HCT116 (cell line): ENCODE results near the gene CRB1. TPM values are rescaled to one million over a fixed set of nuclear protein-coding genes. Genes with fewer than 3 reads are reported as not detected.

Experiments used
- ATAC-seq: fragments of 200-7000 bp; cut with Tn5 transposase; 2 replicates; pipeline ENCODE4 v1.9.1; 2020; ENCODE audit warnings: mild to moderate bottlenecking, moderate library complexity
- BruUV-seq: library from RNA; stranded (reverse); fragments of 400-500 nt; replicated peaks from 2 replicates; lab custom pipeline; 2021; lab: Mats Ljungman, UMichigan
- CTCF ChIA-PET: fragments of 300-600 bp; sonication (Branson Sonifier 250); formaldehyde crosslinking; loops from one replicate; lab custom pipeline; 2021; ENCODE audit warnings: antibody characterized with exemption; lab: Charles Lee
- POLR2A ChIA-PET: fragments of 300-600, 350-600 bp; sonication (Branson Sonifier 250); formaldehyde crosslinking; loops from one replicate; lab custom pipeline; 2021; ENCODE audit warnings: antibody characterized with exemption; lab: Charles Lee
- RAD21 ChIA-PET, 2 experiments: fragments of 300-600 bp; sonication (Branson Sonifier 250); formaldehyde crosslinking; loops; one replicate each; lab custom pipeline; 2023; ENCODE audit warnings: low total read pairs in 2 of 2; ENCODE audit not compliant: uncharacterized antibody in 2 of 2, unreplicated experiment in 2 of 2, low non-redundant PET in 1 of 2; lab: Charles Lee
- DNase-seq: peaks from one replicate; pipeline ENCODE4 v3.0.0-alpha.2; 2010; ENCODE audit warnings: low read depth, low spot score
- H2AFZ ChIP-seq: fragments of 200-600 bp; shearing (Covaris generic), sonication (generic); 2 replicates; pipeline ENCODE4 v1.6.1; 2017; ENCODE audit warnings: low read depth, mixed run types, mixed read lengths, antibody characterized with exemption, low read length; ENCODE audit not compliant: poor library complexity, severe bottlenecking
- H3K27ac ChIP-seq: 2 replicates; pipeline ENCODE4 v1.5.1; 2012; ENCODE audit warnings: low read depth, low read length
- H3K27me3 ChIP-seq: fragments of 200-600 bp; sonication (generic); 2 replicates; pipeline ENCODE4 v1.6.1; 2016; ENCODE audit warnings: mixed run types, low read length, mixed read lengths; ENCODE audit not compliant: insufficient read depth
- H3K36me3 ChIP-seq, 2 experiments: fragments of 200-500 bp in 1 of 2; fragments of 200-600 bp in 1 of 2; sonication (Bioruptor generic) in 1 of 2; sonication (generic) in 1 of 2; 2 replicates each; pipeline versions ENCODE4 v1.5.1 to v1.6.1; 2014 to 2016; ENCODE audit warnings: low read length in 2 of 2, inconsistent platforms in 1 of 2, mixed read lengths in 1 of 2, mixed run types in 1 of 2; ENCODE audit not compliant: insufficient read depth in 2 of 2, control insufficient read depth in 1 of 2
- H3K4me1 ChIP-seq, 2 experiments: fragments of 200-600 bp in 1 of 2; sonication (generic) in 1 of 2; 2 replicates each; pipeline versions ENCODE4 v1.5.1 to v1.6.1; 2012 to 2017; ENCODE audit warnings: low read length in 2 of 2, inconsistent platforms in 1 of 2, mild to moderate bottlenecking in 1 of 2, mixed read lengths in 1 of 2, mixed run types in 1 of 2, moderate library complexity in 1 of 2; ENCODE audit not compliant: insufficient read depth in 2 of 2, control insufficient read depth in 1 of 2
- H3K4me2 ChIP-seq: fragments of 200-600 bp; sonication (generic); 2 replicates; pipeline ENCODE4 v1.6.1; 2017; ENCODE audit warnings: mixed run types, low read length, mixed read lengths
- H3K4me3 ChIP-seq, 2 experiments: fragments of 200-600 bp in 1 of 2; sonication (generic) in 1 of 2; replicated peaks in 1 of 2; 2 replicates each; pipeline ENCODE4 v1.5.1; 2011 to 2016; ENCODE audit warnings: low read length in 2 of 2, control low read depth in 1 of 2, low read depth in 1 of 2, mild to moderate bottlenecking in 1 of 2, mixed read lengths in 1 of 2, mixed run types in 1 of 2
- H3K79me2 ChIP-seq: fragments of 200-600 bp; sonication (generic); 2 replicates; pipeline ENCODE4 v1.6.1; 2017; ENCODE audit warnings: mild to moderate bottlenecking, mixed run types, low read length, moderate library complexity, mixed read lengths; ENCODE audit not compliant: insufficient read depth
- H3K9ac ChIP-seq: fragments of 200-600 bp; sonication (generic); 2 replicates; pipeline ENCODE4 v1.6.1; 2016; ENCODE audit warnings: low read length, mixed read lengths
- H3K9me2 ChIP-seq: fragments of 200-600 bp; sonication (generic), shearing (Covaris generic); 2 replicates; pipeline ENCODE4 v1.6.1; 2017; ENCODE audit warnings: mixed run types, mild to moderate bottlenecking, moderate library complexity; ENCODE audit not compliant: insufficient read depth
- H3K9me3 ChIP-seq, 2 experiments: fragments of 200-500 bp in 1 of 2; fragments of 200-600 bp in 1 of 2; sonication (Bioruptor generic) in 1 of 2; sonication (generic) in 1 of 2; 2 replicates each; pipeline ENCODE4 v1.6.1; 2014 to 2017; ENCODE audit warnings: low read length in 2 of 2, mixed read lengths in 2 of 2, inconsistent platforms in 1 of 2, low read depth in 1 of 2, mild to moderate bottlenecking in 1 of 2, mixed run types in 1 of 2, moderate library complexity in 1 of 2; ENCODE audit not compliant: control insufficient read depth in 1 of 2, insufficient read depth in 1 of 2
- H4K20me1 ChIP-seq: fragments of 200-600 bp; sonication (generic), shearing (Covaris generic); 2 replicates; pipeline ENCODE4 v1.6.1; 2017; ENCODE audit warnings: mixed run types, mild to moderate bottlenecking, moderate library complexity; ENCODE audit not compliant: insufficient read depth
- ELF1 ChIP-seq: IDR thresholded peaks from 2 replicates; pipeline ENCODE4 v1.6.1; 2012; ENCODE audit warnings: low read depth, borderline replicate concordance
- EZH2 ChIP-seq: fragments of 200-600 bp; sonication (generic); IDR thresholded peaks from 2 replicates; pipeline ENCODE4 v1.6.1; 2017; ENCODE audit warnings: antibody characterized with exemption, mixed run types
- FOSL1 ChIP-seq: IDR thresholded peaks from 2 replicates; pipeline ENCODE4 v1.6.1; 2012; ENCODE audit warnings: low read depth
- JUND ChIP-seq: IDR thresholded peaks from 2 replicates; pipeline ENCODE4 v1.6.1; 2012
- MAX ChIP-seq: IDR thresholded peaks from 2 replicates; pipeline ENCODE4 v1.6.1; 2012
- POLR2A ChIP-seq: IDR thresholded peaks from 2 replicates; pipeline ENCODE4 v1.7.0; 2011; ENCODE audit warnings: borderline replicate concordance; ENCODE audit not compliant: insufficient read depth, insufficient read length; ENCODE audit errors: extremely low read depth
- POLR2AphosphoS5 ChIP-seq: IDR thresholded peaks from 2 replicates; pipeline ENCODE4 v1.6.1; 2011; ENCODE audit warnings: mild to moderate bottlenecking, low read depth, low read length, moderate library complexity
- RAD21 ChIP-seq: IDR thresholded peaks from 2 replicates; pipeline ENCODE4 v1.6.1; 2012; ENCODE audit warnings: low read depth, mild to moderate bottlenecking
- SP1 ChIP-seq: IDR thresholded peaks from 2 replicates; pipeline ENCODE4 v1.6.1; 2012; ENCODE audit warnings: low read depth
- SRF ChIP-seq: IDR thresholded peaks from 2 replicates; pipeline ENCODE4 v1.6.1; 2012; ENCODE audit warnings: low read depth
- TCF7L2 ChIP-seq: IDR thresholded peaks from 2 replicates; pipeline ENCODE4 v1.7.0; 2011; ENCODE audit warnings: borderline replicate concordance, inconsistent platforms; ENCODE audit not compliant: insufficient read depth, insufficient read length; ENCODE audit errors: extremely low read depth
- YY1 ChIP-seq: IDR thresholded peaks from 2 replicates; pipeline ENCODE4 v1.6.1; 2011; ENCODE audit warnings: low read length, low read depth, moderate library complexity, mild to moderate bottlenecking; ENCODE audit not compliant: insufficient replicate concordance; ENCODE audit errors: extremely low read depth
- ZFX ChIP-seq: fragments of 450-650 bp; IDR thresholded peaks from 2 replicates; pipeline ENCODE4 v1.6.1; 2017
- intact Hi-C: fragments of 100-400 bp; cut with micrococcal nuclease; formaldehyde crosslinking; loops from 2 replicates; pipeline ENCODE4 v1.10.0; 2022
- total RNA-seq: library from RNA; stranded (reverse); gene quantifications from one replicate; pipeline ENCODE4 v1.2.1, GENCODE V29; 2021; ENCODE audit not compliant: unreplicated experiment
- TF ChIP-seq, protein P1 (sequence below): IDR thresholded peaks from 2 replicates; pipeline ENCODE4 v1.6.1; 2012; ENCODE audit warnings: low read depth
- TF ChIP-seq, protein P2 (sequence below): IDR thresholded peaks from 2 replicates; pipeline ENCODE4 v1.6.1; 2012
- TF ChIP-seq, protein P3 (sequence below): IDR thresholded peaks from 2 replicates; pipeline ENCODE4 v1.6.1; 2011; ENCODE audit warnings: mild to moderate bottlenecking, low read length, moderate library complexity; ENCODE audit not compliant: insufficient replicate concordance; ENCODE audit errors: extremely low read depth

CRB1 gene
- total RNA-seq, 1 experiment from 2014 or later, result 0.07 TPM

- TF ChIP-seq, protein P1, sequence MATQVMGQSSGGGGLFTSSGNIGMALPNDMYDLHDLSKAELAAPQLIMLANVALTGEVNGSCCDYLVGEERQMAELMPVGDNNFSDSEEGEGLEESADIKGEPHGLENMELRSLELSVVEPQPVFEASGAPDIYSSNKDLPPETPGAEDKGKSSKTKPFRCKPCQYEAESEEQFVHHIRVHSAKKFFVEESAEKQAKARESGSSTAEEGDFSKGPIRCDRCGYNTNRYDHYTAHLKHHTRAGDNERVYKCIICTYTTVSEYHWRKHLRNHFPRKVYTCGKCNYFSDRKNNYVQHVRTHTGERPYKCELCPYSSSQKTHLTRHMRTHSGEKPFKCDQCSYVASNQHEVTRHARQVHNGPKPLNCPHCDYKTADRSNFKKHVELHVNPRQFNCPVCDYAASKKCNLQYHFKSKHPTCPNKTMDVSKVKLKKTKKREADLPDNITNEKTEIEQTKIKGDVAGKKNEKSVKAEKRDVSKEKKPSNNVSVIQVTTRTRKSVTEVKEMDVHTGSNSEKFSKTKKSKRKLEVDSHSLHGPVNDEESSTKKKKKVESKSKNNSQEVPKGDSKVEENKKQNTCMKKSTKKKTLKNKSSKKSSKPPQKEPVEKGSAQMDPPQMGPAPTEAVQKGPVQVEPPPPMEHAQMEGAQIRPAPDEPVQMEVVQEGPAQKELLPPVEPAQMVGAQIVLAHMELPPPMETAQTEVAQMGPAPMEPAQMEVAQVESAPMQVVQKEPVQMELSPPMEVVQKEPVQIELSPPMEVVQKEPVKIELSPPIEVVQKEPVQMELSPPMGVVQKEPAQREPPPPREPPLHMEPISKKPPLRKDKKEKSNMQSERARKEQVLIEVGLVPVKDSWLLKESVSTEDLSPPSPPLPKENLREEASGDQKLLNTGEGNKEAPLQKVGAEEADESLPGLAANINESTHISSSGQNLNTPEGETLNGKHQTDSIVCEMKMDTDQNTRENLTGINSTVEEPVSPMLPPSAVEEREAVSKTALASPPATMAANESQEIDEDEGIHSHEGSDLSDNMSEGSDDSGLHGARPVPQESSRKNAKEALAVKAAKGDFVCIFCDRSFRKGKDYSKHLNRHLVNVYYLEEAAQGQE, result no peak
- no peak for TF ChIP-seq ZFX
- TF ChIP-seq YY1, result no peak
- no peak for TF ChIP-seq JUND
- no peak for TF ChIP-seq TCF7L2
- TF ChIP-seq, protein P2, sequence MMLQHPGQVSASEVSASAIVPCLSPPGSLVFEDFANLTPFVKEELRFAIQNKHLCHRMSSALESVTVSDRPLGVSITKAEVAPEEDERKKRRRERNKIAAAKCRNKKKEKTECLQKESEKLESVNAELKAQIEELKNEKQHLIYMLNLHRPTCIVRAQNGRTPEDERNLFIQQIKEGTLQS, result no peak
- TF ChIP-seq POLR2A, result no peak
- TF ChIP-seq, protein P3, sequence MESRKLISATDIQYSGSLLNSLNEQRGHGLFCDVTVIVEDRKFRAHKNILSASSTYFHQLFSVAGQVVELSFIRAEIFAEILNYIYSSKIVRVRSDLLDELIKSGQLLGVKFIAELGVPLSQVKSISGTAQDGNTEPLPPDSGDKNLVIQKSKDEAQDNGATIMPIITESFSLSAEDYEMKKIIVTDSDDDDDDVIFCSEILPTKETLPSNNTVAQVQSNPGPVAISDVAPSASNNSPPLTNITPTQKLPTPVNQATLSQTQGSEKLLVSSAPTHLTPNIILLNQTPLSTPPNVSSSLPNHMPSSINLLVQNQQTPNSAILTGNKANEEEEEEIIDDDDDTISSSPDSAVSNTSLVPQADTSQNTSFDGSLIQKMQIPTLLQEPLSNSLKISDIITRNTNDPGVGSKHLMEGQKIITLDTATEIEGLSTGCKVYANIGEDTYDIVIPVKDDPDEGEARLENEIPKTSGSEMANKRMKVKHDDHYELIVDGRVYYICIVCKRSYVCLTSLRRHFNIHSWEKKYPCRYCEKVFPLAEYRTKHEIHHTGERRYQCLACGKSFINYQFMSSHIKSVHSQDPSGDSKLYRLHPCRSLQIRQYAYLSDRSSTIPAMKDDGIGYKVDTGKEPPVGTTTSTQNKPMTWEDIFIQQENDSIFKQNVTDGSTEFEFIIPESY, result no peak
- TF ChIP-seq RAD21, result no peak
- TF ChIP-seq ELF1, result no peak
- TF ChIP-seq SP1, result no peak
- TF ChIP-seq MAX, result no peak
- no peak for TF ChIP-seq POLR2AphosphoS5
- TF ChIP-seq EZH2, result no peak
- no peak for TF ChIP-seq SRF
- TF ChIP-seq FOSL1, result no peak
- POLR2A ChIA-PET, result no interaction called here
- Histone ChIP-seq H3K9me3 (no peaks in the 10 kb centered on the region), H3K4me1 (no peaks in the 10 kb centered on the region), H2AFZ (no peak overlapping the region), H3K4me3 (no peak overlapping the region), H3K79me2 (no peaks in the 10 kb centered on the region), H3K27ac (no peak overlapping the region), H3K4me2 (no peak overlapping the region), H3K27me3 (no peaks in the 10 kb centered on the region), H4K20me1 (no peaks in the 10 kb centered on the region), H3K9me2 (no peaks in the 10 kb centered on the region), H3K9ac (no peak overlapping the region), H3K36me3 (no peaks in the 10 kb centered on the region)
- ATAC-seq (no peak), DNase-seq (no peak)
- no TSS peak for BruUV-seq
- RAD21 ChIA-PET, result no interaction called here
- intact Hi-C loops, result no loop called here
- CTCF ChIA-PET, result no interaction called here
These were observed 180.2 kb downstream of the CRB1 start for GRCh38 chr1:197448121-197448779.
